Breast epithelium (tissue), 3 donors: Measurements from ENCODE around the gene AP1S3.

Source experiments
- POLR2A ChIP-seq: fragments of 450-650 bp; IDR thresholded peaks from one replicate; pipeline ENCODE4 v1.6.1; 2016; ENCODE audit warnings: antibody characterized with exemption, mild to moderate bottlenecking, moderate library complexity
- TF ChIP-seq, protein P1 (sequence below), 3 donors: fragments of 450-650 bp; IDR thresholded peaks; one replicate each; pipeline ENCODE4 v1.5.1; 2016 to 2017; ENCODE audit warnings: antibody characterized with exemption in 3 of 3, mild to moderate bottlenecking in 3 of 3, moderate library complexity in 3 of 3

DNA sequence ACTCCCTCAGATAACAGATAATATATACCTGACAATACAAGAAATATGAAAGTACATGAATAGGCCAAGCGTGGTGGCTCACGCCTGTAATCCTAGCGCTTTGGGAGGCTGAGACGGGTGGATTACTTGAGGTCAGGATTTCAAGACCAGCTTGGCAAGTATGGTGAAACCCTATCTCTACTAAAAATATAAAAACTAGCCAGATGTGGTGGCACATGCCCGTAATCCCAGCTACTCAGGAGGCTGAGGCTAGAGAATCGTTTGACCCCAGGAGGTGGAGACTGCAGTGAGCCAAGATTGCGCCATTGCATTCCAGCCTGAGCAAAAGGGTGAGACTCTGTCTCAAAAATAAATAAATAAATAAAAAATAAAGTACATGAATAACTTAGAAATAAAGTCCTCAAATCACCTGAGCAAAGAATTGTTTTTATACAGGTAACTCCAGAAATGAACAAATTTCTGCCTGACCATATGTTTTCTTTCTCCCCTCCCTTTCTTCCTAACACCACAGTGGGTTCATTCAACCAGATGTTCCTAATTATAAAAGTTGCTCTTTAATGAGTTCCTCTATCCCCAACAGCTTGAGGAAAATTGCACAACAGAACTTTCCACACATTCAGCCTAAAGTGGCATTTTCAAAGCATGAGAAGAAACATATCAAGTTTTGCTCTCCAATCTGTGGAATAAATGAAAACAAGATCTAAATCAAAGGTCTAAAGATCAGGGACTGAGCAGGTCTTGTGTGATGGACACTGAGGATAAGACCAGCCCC is 33.6 kb upstream of the AP1S3 start:
- TF ChIP-seq, protein P1, sequence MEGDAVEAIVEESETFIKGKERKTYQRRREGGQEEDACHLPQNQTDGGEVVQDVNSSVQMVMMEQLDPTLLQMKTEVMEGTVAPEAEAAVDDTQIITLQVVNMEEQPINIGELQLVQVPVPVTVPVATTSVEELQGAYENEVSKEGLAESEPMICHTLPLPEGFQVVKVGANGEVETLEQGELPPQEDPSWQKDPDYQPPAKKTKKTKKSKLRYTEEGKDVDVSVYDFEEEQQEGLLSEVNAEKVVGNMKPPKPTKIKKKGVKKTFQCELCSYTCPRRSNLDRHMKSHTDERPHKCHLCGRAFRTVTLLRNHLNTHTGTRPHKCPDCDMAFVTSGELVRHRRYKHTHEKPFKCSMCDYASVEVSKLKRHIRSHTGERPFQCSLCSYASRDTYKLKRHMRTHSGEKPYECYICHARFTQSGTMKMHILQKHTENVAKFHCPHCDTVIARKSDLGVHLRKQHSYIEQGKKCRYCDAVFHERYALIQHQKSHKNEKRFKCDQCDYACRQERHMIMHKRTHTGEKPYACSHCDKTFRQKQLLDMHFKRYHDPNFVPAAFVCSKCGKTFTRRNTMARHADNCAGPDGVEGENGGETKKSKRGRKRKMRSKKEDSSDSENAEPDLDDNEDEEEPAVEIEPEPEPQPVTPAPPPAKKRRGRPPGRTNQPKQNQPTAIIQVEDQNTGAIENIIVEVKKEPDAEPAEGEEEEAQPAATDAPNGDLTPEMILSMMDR (IDR thresholded peaks at IDR 0.05), result no peak
- TF ChIP-seq POLR2A, result no peak
